ENCODE results near the gene HTR3E. TPM values are rescaled to one million over a fixed set of nuclear protein-coding genes. Genes with fewer than 3 reads are reported as not detected.

HTR3E gene
- total and polyA plus RNA-seq, 3 donors from 2014 or later, result 0.31 to 0.63 TPM; not detected in 1

DNA sequence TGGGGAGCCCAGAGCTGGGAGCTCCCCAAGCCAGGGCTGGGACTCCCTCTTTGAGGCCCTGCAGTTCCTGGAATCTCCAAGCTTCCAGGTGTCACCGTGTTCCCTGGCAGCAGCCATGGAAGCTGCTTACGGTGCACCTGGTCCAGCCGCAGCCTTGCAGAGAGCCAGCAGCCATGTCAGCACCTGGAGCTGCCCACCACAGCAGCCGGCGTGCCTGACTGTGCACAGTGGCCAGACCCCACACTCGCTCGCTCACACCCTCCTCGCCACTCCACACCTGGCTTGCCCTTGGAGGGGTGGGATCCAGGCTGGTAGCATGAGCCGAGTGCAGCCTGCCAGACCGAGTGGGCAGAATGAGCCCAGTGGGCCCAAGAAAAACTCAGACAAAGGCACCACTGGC lies 14.8 kb upstream of the HTR3E start:
- Histone ChIP-seq H3K27me3 (no peaks in the 10 kb centered on the region), H3K9me3 (no peaks in the 10 kb centered on the region), H3K27ac (no peak overlapping the region), H3K4me3 (no peak overlapping the region), H3K36me3 (ENCODE audit: low read depth, missing control alignments) (no peaks in the 10 kb centered on the region), H3K4me1 (no peaks in the 10 kb centered on the region)
- 64 to 90% methylated on average over 2 to 8 of the region's 10 CpGs for WGBS, 2 donors
- DNase-seq, result no peak
- intact Hi-C loops (cut with DNase I; ENCODE audit: low total_unique reads), result no loop called here
- TF ChIP-seq, protein P1, sequence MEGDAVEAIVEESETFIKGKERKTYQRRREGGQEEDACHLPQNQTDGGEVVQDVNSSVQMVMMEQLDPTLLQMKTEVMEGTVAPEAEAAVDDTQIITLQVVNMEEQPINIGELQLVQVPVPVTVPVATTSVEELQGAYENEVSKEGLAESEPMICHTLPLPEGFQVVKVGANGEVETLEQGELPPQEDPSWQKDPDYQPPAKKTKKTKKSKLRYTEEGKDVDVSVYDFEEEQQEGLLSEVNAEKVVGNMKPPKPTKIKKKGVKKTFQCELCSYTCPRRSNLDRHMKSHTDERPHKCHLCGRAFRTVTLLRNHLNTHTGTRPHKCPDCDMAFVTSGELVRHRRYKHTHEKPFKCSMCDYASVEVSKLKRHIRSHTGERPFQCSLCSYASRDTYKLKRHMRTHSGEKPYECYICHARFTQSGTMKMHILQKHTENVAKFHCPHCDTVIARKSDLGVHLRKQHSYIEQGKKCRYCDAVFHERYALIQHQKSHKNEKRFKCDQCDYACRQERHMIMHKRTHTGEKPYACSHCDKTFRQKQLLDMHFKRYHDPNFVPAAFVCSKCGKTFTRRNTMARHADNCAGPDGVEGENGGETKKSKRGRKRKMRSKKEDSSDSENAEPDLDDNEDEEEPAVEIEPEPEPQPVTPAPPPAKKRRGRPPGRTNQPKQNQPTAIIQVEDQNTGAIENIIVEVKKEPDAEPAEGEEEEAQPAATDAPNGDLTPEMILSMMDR (IDR thresholded peaks at IDR 0.05), result no peak
- TF ChIP-seq POLR2A (IDR thresholded peaks at IDR 0.05), result no peak

GRCh38 chr3:184082465-184082864 lies 14.4 kb upstream of the HTR3E start:
- TF ChIP-seq, protein P1 (IDR thresholded peaks at IDR 0.05), result no peak
- TF ChIP-seq POLR2A (IDR thresholded peaks at IDR 0.05), result no peak
- Histone ChIP-seq H3K4me1 (no peaks in the 10 kb centered on the region), H3K27ac (no peak overlapping the region), H3K9me3 (no peaks in the 10 kb centered on the region), H3K27me3 (no peaks in the 10 kb centered on the region), H3K36me3 (ENCODE audit: low read depth, missing control alignments) (no peaks in the 10 kb centered on the region), H3K4me3 (no peak overlapping the region)
- DNase-seq, result no peak
- WGBS, 2 donors, result 78 to 80% methylated on average over 2 of the region's 2 CpGs
- intact Hi-C loops (cut with DNase I; ENCODE audit: low total_unique reads), result no loop called here

GRCh38 chr3:184085389-184085852 lies 11.4 kb upstream of the HTR3E start:
- H3K4me1 ChIP-seq, result no peaks in the 10 kb centered on the region
- intact Hi-C loops (cut with DNase I; ENCODE audit: low total_unique reads), result no loop called here
- H3K4me3 ChIP-seq, result no peak overlapping the region
- H3K27me3 ChIP-seq, result no peaks in the 10 kb centered on the region
- TF ChIP-seq, protein P1 (IDR thresholded peaks at IDR 0.05), result no peak
- no peak for TF ChIP-seq POLR2A (IDR thresholded peaks at IDR 0.05)
- H3K27ac ChIP-seq, result no peak overlapping the region
- 59 to 63% methylated on average over 3 of the region's 3 CpGs for WGBS, 2 donors
- no peaks in the 10 kb centered on the region for H3K9me3 ChIP-seq
- no peak for DNase-seq
- no peaks in the 10 kb centered on the region for H3K36me3 ChIP-seq (ENCODE audit: low read depth, missing control alignments)

GRCh38 chr3:184092199-184092598 lies 4.7 kb upstream of the HTR3E start:
- Histone ChIP-seq H3K9me3 (no peaks in the 10 kb centered on the region), H3K36me3 (ENCODE audit: low read depth, missing control alignments) (no peaks in the 10 kb centered on the region), H3K4me1 (no peaks in the 10 kb centered on the region), H3K27ac (no peak overlapping the region), H3K4me3 (no peak overlapping the region), H3K27me3 (no peaks in the 10 kb centered on the region)
- TF ChIP-seq POLR2A (IDR thresholded peaks at IDR 0.05), result no peak
- TF ChIP-seq, protein P1 (IDR thresholded peaks at IDR 0.05), result no peak
- no peak for DNase-seq
- WGBS, 2 donors, result 92 to 93% methylated on average over 3 of the region's 3 CpGs
- intact Hi-C loops (cut with DNase I; ENCODE audit: low total_unique reads), result no loop called here

DNA sequence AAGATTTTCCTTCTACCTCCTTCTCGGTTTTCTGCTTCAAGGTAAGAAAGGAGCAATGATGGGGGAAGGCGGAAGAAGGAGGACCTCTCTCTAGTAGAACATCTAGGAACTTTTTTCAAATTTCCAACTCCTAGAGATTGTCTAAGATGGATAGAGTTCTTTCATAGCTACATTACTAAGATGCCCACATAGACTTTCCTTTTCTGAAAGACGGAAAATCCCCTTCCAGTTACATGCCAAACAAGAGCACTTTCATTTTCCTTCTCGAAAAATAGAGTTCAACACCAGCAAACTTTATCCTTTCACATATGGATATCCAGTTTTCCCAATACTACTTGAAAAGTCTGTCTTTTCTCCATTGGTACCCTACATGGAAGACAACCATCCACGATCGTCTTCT lies 692 bp downstream of the HTR3E start:
- Histone ChIP-seq H3K27ac (no peak overlapping the region), H3K4me1 (no peaks in the 10 kb centered on the region), H3K27me3 (no peaks in the 10 kb centered on the region), H3K4me3 (no peak overlapping the region), H3K9me3 (no peaks in the 10 kb centered on the region), H3K36me3 (ENCODE audit: low read depth, missing control alignments) (no peaks in the 10 kb centered on the region)
- TF ChIP-seq, protein P1 (IDR thresholded peaks at IDR 0.05), result no peak
- TF ChIP-seq POLR2A (IDR thresholded peaks at IDR 0.05), result no peak
- intact Hi-C loops (cut with DNase I; ENCODE audit: low total_unique reads), result no loop called here
- no peak for DNase-seq
- WGBS, 2 donors, result 91 to 95% methylated on average over 6 of the region's 6 CpGs
